ENCODE measurements around the gene BOLA3.

BOLA3 gene

GRCh38 chr2:74104839-74105238, 42.9 kb downstream of the BOLA3 start:
- no peaks in the 10 kb centered on the region for H3K27me3 Mint-ChIP-seq
- peak overlapping the region; percentile 33 for H3K27ac Mint-ChIP-seq
- no peak overlapping the region for H3K4me3 Mint-ChIP-seq
- no peak for DNase-seq
- no peaks in the 10 kb centered on the region for H3K9me3 Mint-ChIP-seq
- H3K4me1 Mint-ChIP-seq: no peaks in the 10 kb centered on the region
- CTCF ChIA-PET: interaction anchor here (1.0 to 1.7 kb wide), 5 partner anchors 117 to 281 kb away, joined by 3 to 12 read pairs (median 6); partner anchors contain the start of gene STAMBP
- H3K36me3 Mint-ChIP-seq: peaks cover 16% of the 10 kb centered on the region

GRCh38 chr2:74103763-74104162, 43.9 kb downstream of the BOLA3 start:
- peaks cover 24% of the 10 kb centered on the region for H3K36me3 Mint-ChIP-seq
- DNase-seq: no peak
- H3K4me3 Mint-ChIP-seq: no peak overlapping the region
- no peaks in the 10 kb centered on the region for H3K9me3 Mint-ChIP-seq
- H3K27me3 Mint-ChIP-seq: no peaks in the 10 kb centered on the region
- CTCF ChIA-PET: interaction anchor here (0.7 to 1.7 kb wide), 6 partner anchors 195 to 294 kb away, joined by 3 to 12 read pairs (median 5); no protein-coding TSS in a partner anchor
- H3K4me1 Mint-ChIP-seq: no peaks in the 10 kb centered on the region
- no peak overlapping the region for H3K27ac Mint-ChIP-seq

- Mint-ChIP-seq H3K4me3 (no peak overlapping the region), H3K27me3 (no peaks in the 10 kb centered on the region), H3K9me3 (no peaks in the 10 kb centered on the region), H3K27ac (no peak overlapping the region), H3K36me3 (peaks cover 26% of the 10 kb centered on the region), H3K4me1 (no peaks in the 10 kb centered on the region)
- CTCF ChIA-PET: interaction anchor here (1.1 to 1.5 kb wide), 3 partner anchors 195 to 278 kb away, joined by 3 to 6 read pairs (median 3); no protein-coding TSS in a partner anchor
- DNase-seq: no peak
Observed at GRCh38 chr2:74102516-74102915, 45.2 kb downstream of the BOLA3 start.

DNA sequence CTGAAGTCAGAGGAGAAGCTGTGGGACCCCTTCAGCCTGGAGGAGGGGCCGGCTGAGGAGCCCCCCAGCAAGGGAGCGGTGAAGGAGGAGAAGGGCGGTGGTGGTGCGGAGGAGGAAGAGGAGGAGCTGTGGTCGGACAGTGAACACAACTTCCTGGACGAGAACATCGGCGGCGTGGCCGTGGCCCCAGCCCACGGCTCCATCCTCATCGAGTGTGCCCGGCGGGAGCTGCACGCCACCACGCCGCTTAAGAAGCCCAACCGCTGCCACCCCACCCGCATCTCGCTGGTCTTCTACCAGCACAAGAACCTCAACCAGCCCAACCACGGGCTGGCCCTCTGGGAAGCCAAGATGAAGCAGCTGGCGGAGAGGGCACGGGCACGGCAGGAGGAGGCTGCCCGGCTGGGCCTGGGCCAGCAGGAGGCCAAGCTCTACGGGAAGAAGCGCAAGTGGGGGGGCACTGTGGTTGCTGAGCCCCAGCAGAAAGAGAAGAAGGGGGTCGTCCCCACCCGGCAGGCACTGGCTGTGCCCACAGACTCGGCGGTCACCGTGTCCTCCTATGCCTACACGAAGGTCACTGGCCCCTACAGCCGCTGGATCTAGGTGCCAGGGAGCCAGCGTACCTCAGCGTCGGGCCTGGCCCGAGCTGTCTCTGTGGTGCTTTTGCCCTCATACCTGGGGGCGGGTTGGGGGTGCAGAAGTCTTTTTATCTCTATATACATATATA, 46.0 kb downstream of the BOLA3 start:
- Mint-ChIP-seq H3K4me3 (no peak overlapping the region), H3K36me3 (peaks cover 30% of the 10 kb centered on the region), H3K9me3 (no peaks in the 10 kb centered on the region), H3K27ac (no peak overlapping the region), H3K4me1 (no peaks in the 10 kb centered on the region), H3K27me3 (no peaks in the 10 kb centered on the region)
- CTCF ChIA-PET: interaction anchor here (1.1 to 1.5 kb wide), 2 partner anchors 194 to 275 kb away, joined by 3 read pairs; no protein-coding TSS in a partner anchor
- no peak for DNase-seq

DNA sequence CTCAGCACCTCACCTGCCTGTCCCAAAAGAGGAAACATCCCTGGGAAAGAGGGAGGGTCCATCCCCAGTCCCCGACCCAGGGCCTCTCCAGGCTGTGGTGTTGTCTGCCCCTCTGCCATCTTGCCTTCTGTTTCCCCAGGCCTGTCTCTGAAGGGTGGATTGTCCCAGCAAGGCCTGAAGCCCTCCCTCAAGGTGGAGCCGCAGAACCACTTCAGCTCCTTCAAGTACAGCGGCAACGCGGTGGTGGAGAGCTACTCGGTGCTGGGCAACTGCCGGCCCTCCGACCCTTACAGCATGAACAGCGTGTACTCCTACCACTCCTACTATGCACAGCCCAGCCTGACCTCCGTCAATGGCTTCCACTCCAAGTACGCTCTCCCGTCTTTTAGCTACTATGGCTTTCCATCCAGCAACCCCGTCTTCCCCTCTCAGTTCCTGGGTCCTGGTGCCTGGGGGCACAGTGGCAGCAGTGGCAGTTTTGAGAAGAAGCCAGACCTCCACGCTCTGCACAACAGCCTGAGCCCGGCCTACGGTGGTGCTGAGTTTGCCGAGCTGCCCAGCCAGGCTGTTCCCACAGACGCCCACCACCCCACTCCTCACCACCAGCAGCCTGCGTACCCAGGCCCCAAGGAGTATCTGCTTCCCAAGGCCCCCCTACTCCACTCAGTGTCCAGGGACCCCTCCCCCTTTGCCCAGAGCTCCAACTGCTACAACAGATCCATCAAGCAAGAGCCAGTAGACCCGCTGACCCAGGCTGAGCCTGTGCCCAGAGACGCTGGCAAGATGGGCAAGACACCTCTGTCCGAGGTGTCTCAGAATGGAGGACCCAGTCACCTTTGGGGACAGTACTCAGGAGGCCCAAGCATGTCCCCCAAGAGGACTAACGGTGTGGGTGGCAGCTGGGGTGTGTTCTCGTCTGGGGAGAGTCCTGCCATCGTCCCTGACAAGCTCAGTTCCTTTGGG, 47.2 kb downstream of the BOLA3 start:
- H3K36me3 Mint-ChIP-seq: peaks cover 30% of the 10 kb centered on the region
- no peaks in the 10 kb centered on the region for H3K27me3 Mint-ChIP-seq

GRCh38 chr2:74099835-74100234, 47.9 kb downstream of the BOLA3 start:
- no peak for DNase-seq
- Mint-ChIP-seq H3K36me3 (peaks cover 30% of the 10 kb centered on the region), H3K27me3 (no peaks in the 10 kb centered on the region), H3K4me1 (no peaks in the 10 kb centered on the region), H3K27ac (no peak overlapping the region), H3K9me3 (no peaks in the 10 kb centered on the region), H3K4me3 (no peak overlapping the region)
- CTCF ChIA-PET: no interaction called here

More for the DNA sequence above, 47.2 kb downstream of the BOLA3 start:
- CTCF ChIA-PET: interaction anchor here (0.6 kb wide), 1 partner anchor 272 kb away, joined by 3 read pairs; the partner anchor contains the start of gene STAMBP
- Mint-ChIP-seq H3K4me1 (no peaks in the 10 kb centered on the region), H3K27ac (no peak overlapping the region), H3K9me3 (no peaks in the 10 kb centered on the region), H3K4me3 (no peak overlapping the region)
- no peak for DNase-seq

- peak overlapping the region; percentile 43 for H3K27ac Mint-ChIP-seq
- no peaks in the 10 kb centered on the region for H3K9me3 Mint-ChIP-seq
- CTCF ChIA-PET: no interaction called here
- DNase-seq: no peak
- no peak overlapping the region for H3K4me3 Mint-ChIP-seq
- no peaks in the 10 kb centered on the region for H3K27me3 Mint-ChIP-seq
- peaks cover 36% of the 10 kb centered on the region for H3K36me3 Mint-ChIP-seq
- H3K4me1 Mint-ChIP-seq: no peaks in the 10 kb centered on the region
Observed at GRCh38 chr2:74099271-74099670, 48.4 kb downstream of the BOLA3 start.

DNA sequence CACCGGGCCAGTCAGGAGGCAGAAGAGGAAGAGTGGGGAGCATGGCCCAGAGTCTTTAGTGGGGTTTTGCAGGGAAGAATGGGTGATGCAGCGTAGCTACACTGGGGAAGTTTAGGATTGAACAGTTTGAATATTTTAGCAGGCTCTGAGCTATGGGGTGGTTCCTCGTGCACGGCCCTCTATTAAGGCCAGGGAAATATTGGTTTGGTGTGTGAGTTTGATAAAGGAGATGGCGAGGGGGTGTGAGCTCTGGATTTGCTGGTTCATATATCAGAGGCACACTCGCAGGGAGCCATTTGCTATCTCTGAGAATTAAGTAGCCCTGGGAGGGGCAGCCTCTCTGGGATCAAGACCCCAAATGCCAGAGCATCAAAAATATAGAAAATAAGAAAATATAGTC, 50.1 kb downstream of the BOLA3 start:
- CTCF ChIA-PET: no interaction called here
- Mint-ChIP-seq H3K36me3 (peaks cover 35% of the 10 kb centered on the region), H3K27ac (no peak overlapping the region), H3K4me1 (no peaks in the 10 kb centered on the region), H3K27me3 (no peaks in the 10 kb centered on the region), H3K9me3 (no peaks in the 10 kb centered on the region), H3K4me3 (no peak overlapping the region)
- DNase-seq: no peak

DNA sequence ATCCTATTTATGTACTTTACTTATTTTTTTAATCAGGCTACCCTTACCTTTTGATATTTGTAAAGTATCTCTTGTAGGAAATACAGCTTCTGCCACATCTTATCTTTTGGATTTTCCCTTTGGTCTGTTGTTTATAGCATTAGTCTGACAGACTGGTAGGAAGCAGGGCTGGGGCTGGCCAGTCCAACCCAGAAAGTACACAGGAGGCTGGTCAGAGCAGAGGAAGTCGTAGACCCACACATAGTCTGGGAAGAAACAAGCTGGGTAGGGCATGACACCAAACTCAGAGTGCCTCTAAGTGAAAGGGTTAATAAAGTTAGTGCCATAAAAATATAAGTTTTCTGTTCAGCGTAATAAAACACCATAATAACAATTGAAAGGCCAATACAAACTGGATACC, 51.7 kb downstream of the BOLA3 start:
- no peak for DNase-seq
- Mint-ChIP-seq H3K36me3 (peaks cover 36% of the 10 kb centered on the region), H3K9me3 (no peaks in the 10 kb centered on the region), H3K27me3 (no peaks in the 10 kb centered on the region), H3K4me3 (no peak overlapping the region), H3K27ac (no peak overlapping the region), H3K4me1 (no peaks in the 10 kb centered on the region)
- CTCF ChIA-PET: no interaction called here

- CTCF ChIA-PET: no interaction called here
- Mint-ChIP-seq H3K27ac (no peak overlapping the region), H3K36me3 (peaks cover 34% of the 10 kb centered on the region), H3K4me3 (no peak overlapping the region), H3K27me3 (no peaks in the 10 kb centered on the region), H3K9me3 (no peaks in the 10 kb centered on the region), H3K4me1 (no peaks in the 10 kb centered on the region)
- no peak for DNase-seq
Observed at GRCh38 chr2:74095632-74096031, 52.1 kb downstream of the BOLA3 start.

- Mint-ChIP-seq H3K27ac (no peak overlapping the region), H3K27me3 (no peaks in the 10 kb centered on the region), H3K36me3 (peaks cover 31% of the 10 kb centered on the region), H3K9me3 (no peaks in the 10 kb centered on the region), H3K4me3 (no peak overlapping the region), H3K4me1 (no peaks in the 10 kb centered on the region)
- no peak for DNase-seq
- CTCF ChIA-PET: no interaction called here
Observed at GRCh38 chr2:74094291-74094690, 53.4 kb downstream of the BOLA3 start.

DNA sequence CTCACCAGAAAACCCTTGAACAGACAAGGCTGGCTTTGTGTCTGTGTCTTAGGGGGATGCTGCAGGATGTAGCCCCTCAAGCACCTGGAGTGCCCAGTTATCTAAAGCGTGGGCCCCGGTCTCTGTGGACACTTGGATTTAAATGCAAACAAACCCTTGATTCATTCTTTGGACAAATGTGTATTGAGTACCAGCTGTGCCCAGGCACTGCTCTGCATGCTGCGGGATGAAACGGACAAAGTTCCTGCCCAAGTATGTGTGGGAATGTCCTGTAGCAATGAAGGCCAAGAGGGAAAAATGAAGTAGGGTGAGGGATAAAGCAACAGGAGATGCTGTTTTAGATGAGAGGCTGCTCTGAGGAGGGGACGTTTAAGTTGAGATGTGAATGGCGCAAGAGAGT, 53.9 kb downstream of the BOLA3 start:
- Mint-ChIP-seq H3K4me3 (no peak overlapping the region), H3K36me3 (peaks cover 30% of the 10 kb centered on the region), H3K27ac (no peak overlapping the region), H3K4me1 (no peaks in the 10 kb centered on the region), H3K27me3 (no peaks in the 10 kb centered on the region), H3K9me3 (no peaks in the 10 kb centered on the region)
- no peak for DNase-seq
- CTCF ChIA-PET: no interaction called here

DNA sequence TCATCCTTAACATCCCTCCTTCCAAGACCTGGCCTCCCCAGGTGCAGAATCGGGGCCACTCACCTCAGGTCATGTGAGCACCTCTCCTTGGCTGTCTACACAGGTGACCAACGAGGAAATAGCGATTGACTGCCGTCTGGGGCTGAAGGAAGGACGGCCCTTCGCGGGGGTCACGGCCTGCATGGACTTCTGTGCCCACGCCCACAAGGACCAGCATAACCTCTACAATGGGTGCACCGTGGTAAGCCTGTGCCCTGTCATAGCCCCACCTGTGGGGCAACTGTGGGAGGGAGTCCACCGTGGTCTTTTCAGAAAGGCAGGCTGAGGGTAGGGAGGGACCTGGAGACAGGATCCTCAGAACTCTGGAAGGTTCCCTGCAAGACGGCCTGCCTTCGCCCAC, 54.3 kb downstream of the BOLA3 start:
- Mint-ChIP-seq H3K9me3 (no peaks in the 10 kb centered on the region), H3K4me3 (no peak overlapping the region), H3K36me3 (peaks cover 28% of the 10 kb centered on the region), H3K27ac (no peak overlapping the region), H3K4me1 (no peaks in the 10 kb centered on the region), H3K27me3 (no peaks in the 10 kb centered on the region)
- CTCF ChIA-PET: no interaction called here
- no peak for DNase-seq

GRCh38 chr2:74092275-74092674, 55.4 kb downstream of the BOLA3 start:
- H3K9me3 Mint-ChIP-seq: no peaks in the 10 kb centered on the region
- H3K4me1 Mint-ChIP-seq: no peaks in the 10 kb centered on the region
- H3K4me3 Mint-ChIP-seq: no peak overlapping the region
- H3K27ac Mint-ChIP-seq: no peak overlapping the region
- CTCF ChIA-PET: no interaction called here
- H3K27me3 Mint-ChIP-seq: no peaks in the 10 kb centered on the region
- no peak for DNase-seq
- H3K36me3 Mint-ChIP-seq: peaks cover 28% of the 10 kb centered on the region
